ENCODE results near the gene PALD1.

- TF ChIP-seq CTCF (conservative IDR thresholded peaks at IDR 0.05 in 1 of 2, IDR thresholded peaks at IDR 0.05 in 1 of 2; ENCODE audit: low read depth in 1 of 2, low read length in 2 of 2): peak in 1 of 2 donors; percentile 8
- TF ChIP-seq EZH2 (IDR thresholded peaks at IDR 0.05; ENCODE audit: low read length, missing control alignments): no peak
These were observed 86.4 kb downstream of the PALD1 start for GRCh38 chr10:70564901-70565351.

Data from fibroblast of lung (primary cell).